Gastrocnemius medialis (tissue), 4 donors: ENCODE measurements around the gene IGF2BP2.

Source experiments
- CTCF ChIP-seq, 5 experiments: fragments of 450-650 bp in 3 of 5; fragments of 200-600 bp in 2 of 5; sonication (generic) in 2 of 5; IDR thresholded peaks in 4 of 5; conservative IDR thresholded peaks in 1 of 5; 1 replicate in 4 of 5; 2 replicates in 1 of 5; pipeline ENCODE4 v1.5.1; 2016 to 2019; ENCODE audit warnings: antibody characterized with exemption in 5 of 5, mild to moderate bottlenecking in 3 of 5, moderate library complexity in 3 of 5
- POLR2A ChIP-seq, 2 donors: fragments of 450-650 bp; IDR thresholded peaks; one replicate each; pipeline ENCODE4 v1.6.1; 2017; ENCODE audit warnings: antibody characterized with exemption in 2 of 2, mild to moderate bottlenecking in 2 of 2, moderate library complexity in 2 of 2

GRCh38 chr3:185789891-185790830, 34.7 kb downstream of the IGF2BP2 start:
- TF ChIP-seq CTCF (IDR thresholded peaks at IDR 0.05 in 4 of 5, conservative IDR thresholded peaks at IDR 0.05 in 1 of 5) (no peak), POLR2A (IDR thresholded peaks at IDR 0.05) (no peak)
